GM21825 (cell line): ENCODE data around the gene RTEL1.
"Not testable (repeated sequence)": the region's sequence is repeated elsewhere in the genome, so short reads cannot be mapped to it uniquely, and the experiment has no call there.

Experiments
- ATAC-seq: cut with Tn5 transposase; IDR thresholded peaks from one replicate; pipeline ENCODE4 v1.9.1; 2021; ENCODE audit warnings: mild to moderate bottlenecking, moderate library complexity; ENCODE audit not compliant: unreplicated experiment

RTEL1 gene

GRCh38 chr20:63708301-63709148, 50.4 kb downstream of the RTEL1 start:
- peak; percentile 18 for ATAC-seq

- ATAC-seq, result no peak
Observed at GRCh38 chr20:63709149-63709527, 51.0 kb downstream of the RTEL1 start.

DNA sequence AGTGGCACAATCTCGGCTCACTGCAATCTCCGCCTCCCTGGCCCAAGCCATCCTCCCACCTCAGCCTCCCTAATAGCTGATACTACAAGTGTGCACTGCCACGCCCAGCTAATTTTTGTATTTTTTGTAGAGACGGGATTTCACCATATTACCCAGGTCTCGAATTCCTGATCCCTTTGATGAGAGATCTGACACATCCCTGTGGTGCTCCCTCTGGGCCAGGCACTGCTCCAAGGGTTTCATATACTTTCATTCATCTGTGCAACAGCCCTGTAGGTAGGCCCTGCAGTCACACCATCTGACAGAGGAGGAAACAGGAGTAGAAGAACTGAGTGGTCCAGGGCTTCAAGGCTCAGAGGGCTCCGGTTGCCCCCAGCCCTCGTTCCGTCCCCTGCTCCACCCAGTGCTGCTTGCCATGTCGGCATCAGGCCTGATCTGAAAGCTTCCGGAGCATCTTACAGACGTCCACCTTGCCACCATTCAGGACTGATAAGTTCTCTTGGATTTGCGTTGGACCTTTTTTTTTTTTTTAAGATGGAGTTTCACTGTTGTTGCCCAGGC, 53.1 kb downstream of the RTEL1 start:
- no peak for ATAC-seq

- no peak for ATAC-seq
Observed at GRCh38 chr20:63712191-63712590, 54.1 kb downstream of the RTEL1 start.

DNA sequence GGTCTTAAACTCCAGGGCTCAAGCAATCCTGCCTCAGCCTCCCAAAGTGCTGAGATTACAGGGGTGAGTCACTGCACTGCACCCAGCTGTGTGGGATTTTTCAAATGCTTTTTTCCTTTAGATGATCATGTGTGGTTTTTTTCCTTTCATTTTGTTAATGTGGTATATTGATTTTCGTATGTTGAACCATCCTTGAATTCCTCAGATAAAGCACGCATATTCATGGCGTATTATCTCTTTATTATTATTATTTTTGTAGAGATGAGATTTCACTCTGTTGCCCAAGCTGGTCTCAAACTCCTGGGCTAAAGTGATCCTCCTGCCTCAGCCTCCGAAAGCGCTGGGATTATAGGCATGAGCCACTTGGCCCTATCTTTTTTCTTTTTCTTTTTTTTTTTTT, 56.7 kb downstream of the RTEL1 start:
- no peak for ATAC-seq

- no peak for ATAC-seq
Observed at GRCh38 chr20:63718996-63719395, 60.9 kb downstream of the RTEL1 start.

- ATAC-seq, result not testable (repeated sequence)
Observed at GRCh38 chr20:63722967-63723622, 65.0 kb downstream of the RTEL1 start.

DNA sequence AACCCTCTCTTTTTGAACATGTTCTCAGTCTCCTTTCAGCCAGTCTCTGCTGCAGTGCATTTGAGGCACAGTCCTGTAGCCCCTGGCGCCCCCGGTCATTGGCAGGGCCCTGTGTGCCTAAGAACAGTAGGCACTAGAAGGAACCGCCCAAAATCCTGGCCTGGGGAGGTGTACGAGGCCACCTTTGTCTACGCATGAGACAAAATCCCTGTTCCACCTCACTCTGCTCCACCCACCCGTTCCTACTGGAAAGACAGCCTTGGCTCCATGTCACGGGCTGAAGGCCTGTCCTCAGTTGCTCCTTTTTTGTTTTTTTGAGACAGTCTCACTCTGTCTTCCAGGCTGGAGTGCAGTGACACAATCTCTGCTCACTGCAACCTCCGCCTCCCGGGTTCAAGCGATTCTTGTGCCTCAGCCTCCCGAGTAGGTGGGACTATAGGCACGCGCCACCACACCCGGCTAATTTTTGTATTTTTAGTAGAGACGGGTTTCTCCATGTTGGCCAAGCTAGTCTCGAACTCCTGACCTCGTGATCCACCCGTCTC, 72.1 kb downstream of the RTEL1 start:
- not testable (repeated sequence) for ATAC-seq

GRCh38 chr20:63731410-63731809, 73.3 kb downstream of the RTEL1 start:
- ATAC-seq, result no peak

- ATAC-seq, result no peak
Observed at GRCh38 chr20:63732118-63733095, 74.3 kb downstream of the RTEL1 start.

- no peak for ATAC-seq
Observed at GRCh38 chr20:63733117-63733516, 75.0 kb downstream of the RTEL1 start.

- ATAC-seq, result no peak
Observed at GRCh38 chr20:63733579-63734081, 75.5 kb downstream of the RTEL1 start.

DNA sequence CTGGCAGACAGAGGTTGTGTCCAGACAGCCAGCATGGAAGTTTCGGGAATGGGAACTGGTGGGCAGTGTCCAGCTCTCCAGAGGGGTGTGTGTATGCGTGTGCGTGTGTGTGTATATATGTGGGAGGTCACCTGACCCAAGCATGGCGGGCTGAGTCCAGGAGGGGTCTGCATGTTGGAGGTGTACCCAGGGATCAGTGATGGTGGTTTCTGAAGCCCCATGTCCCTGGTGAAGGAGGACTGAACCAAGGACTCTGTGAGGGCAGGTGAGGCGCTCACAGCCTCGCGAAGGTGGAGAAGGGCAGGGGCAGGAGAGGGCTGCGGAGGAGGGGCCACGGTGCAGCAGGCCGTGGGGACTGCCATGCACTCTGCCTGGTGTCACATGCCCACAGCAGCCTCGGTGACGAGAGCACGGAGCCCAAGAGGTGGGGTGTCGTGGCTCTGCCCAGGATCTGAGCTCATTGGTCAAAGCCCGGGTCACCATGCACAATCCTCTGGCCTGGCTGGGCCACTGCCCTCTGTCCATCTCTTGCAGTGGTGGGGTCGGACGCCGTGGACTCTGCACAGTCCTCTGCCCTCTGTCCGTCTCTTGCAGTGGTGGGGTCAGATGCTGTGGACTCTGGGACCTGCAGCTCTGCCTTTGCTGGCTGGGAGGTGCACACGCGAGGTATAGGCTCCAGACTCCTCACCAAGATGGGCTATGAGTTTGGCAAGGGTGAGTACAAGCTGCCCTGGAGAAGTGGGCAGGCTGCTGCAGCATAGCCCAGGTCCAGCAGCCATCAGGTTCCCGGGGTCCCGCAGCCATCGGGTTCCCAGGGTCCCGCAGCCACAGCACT, 76.2 kb downstream of the RTEL1 start:
- ATAC-seq, result no peak

DNA sequence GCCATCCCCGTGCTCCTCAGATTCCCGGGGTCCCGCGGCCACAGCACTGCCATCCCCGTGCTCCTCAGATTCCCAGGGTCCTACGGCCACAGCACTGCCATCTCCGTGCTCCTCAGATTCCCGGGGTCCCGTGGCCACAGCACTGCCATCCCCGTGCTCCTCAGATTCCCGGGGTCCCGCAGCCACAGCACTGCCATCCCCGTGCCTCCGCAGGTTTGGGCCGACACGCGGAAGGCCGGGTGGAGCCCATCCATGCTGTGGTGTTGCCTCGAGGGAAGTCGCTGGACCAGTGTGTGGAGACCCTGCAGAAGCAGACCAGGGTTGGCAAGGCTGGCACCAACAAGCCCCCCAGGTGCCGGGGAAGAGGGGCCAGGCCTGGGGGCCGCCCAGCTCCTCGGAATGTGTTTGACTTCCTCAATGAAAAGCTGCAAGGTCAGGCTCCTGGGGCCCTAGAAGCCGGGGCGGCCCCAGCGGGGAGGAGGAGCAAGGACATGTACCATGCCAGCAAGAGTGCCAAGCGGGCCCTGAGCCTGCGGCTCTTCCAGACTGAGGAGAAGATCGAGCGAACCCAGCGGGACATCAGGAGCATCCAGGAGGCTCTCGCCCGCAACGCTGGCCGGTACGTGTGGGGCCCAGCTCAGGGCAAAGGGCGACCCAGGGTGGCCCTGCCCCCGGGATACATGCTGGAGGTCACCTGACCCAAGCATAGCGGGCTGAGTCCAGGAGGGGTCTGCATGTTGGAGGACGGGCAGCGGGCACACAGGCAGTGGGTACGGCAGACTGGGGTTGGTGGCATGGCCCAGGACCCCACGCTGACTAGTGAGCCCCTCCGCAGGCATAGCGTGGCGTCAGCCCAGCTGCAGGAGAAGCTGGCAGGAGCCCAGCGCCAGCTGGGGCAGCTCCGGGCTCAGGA, 77.1 kb downstream of the RTEL1 start:
- ATAC-seq, result no peak

- no peak for ATAC-seq
Observed at GRCh38 chr20:63735859-63736718, 78.0 kb downstream of the RTEL1 start, which contains the start of gene LIME1. Gene LIME1, plus strand, starts transcription at chr20:63736664. Its CDS starts 886 bp downstream, at chr20:63737550.

- no peak for ATAC-seq
Observed at GRCh38 chr20:63736893-63737694, 79.0 kb downstream of the RTEL1 start.

- no peak for ATAC-seq
Observed at GRCh38 chr20:63737695-63737944, 79.5 kb downstream of the RTEL1 start.
